ENCODE measurements around the gene PTGDR. TPM values are rescaled to one million over a fixed set of nuclear protein-coding genes. Genes with fewer than 3 reads are reported as not detected.

Gene PTGDR
- total and polyA plus RNA-seq, 9 of the 15 experiments (the other 6 are each of a cell fraction or from before 2014, with no cell fraction given) = not detected

- H3K27ac ChIP-seq (ENCODE audit: extremely low read depth, low read depth, low read length) = no peak overlapping the region
- no peak overlapping the region for H3K4me2 ChIP-seq (ENCODE audit: insufficient read depth, low read length)
- no peaks in the 10 kb centered on the region for H3K79me2 ChIP-seq (ENCODE audit: control insufficient read depth, insufficient read depth, low read length)
- ATAC-seq = no peak
- FAIRE-seq = no peak
- H3K9me1 ChIP-seq (ENCODE audit: control insufficient read depth, insufficient read depth, low read length) = no peaks in the 10 kb centered on the region
- in situ Hi-C loops (cut with MboI) = no loop called here
- CTCF ChIA-PET (ENCODE audit: low intra/inter-chr PET ratio) = no interaction called here
- no peak overlapping the region for H3K4me3 ChIP-seq
- no peaks in the 10 kb centered on the region for H3K36me3 ChIP-seq (ENCODE audit: control insufficient read depth, insufficient read depth, low read length)
- no peaks in the 10 kb centered on the region for H3K9me3 ChIP-seq (replicated peaks; ENCODE audit: control insufficient read depth, insufficient read depth, low read depth, low read length)
- intact Hi-C loops (cut with micrococcal nuclease) = no loop called here
- H4K20me1 ChIP-seq (replicated peaks; ENCODE audit: control insufficient read depth, insufficient read depth, low read length) = no peaks in the 10 kb centered on the region
- H3K27me3 ChIP-seq (ENCODE audit: control insufficient read depth in 2 of 2, insufficient read depth in 2 of 2, low read length in 2 of 2) = peaks cover 0 to 16% of the 10 kb centered on the region in 2 experiments; a peak in 2 of 5 replicates
- H3K9ac ChIP-seq (ENCODE audit: insufficient read depth in 1 of 2, low read depth in 2 of 2, low read length in 2 of 2) = no peak overlapping the region
- BruUV-seq (replicated peaks) = no TSS peak
- TF ChIP-seq KDM2B (CRISPR knock-in tag; IDR thresholded peaks at IDR 0.05) (no peak), GATAD2B (IDR thresholded peaks at IDR 0.05; ENCODE audit: borderline replicate concordance) (no peak), SMARCB1 (IDR thresholded peaks at IDR 0.05; ENCODE audit: insufficient read length, low read depth) (no peak), MYC (IDR thresholded peaks at IDR 0.05; ENCODE audit: low read depth, low read length) (no peak), MYC (CRISPR knock-in tag; IDR thresholded peaks at IDR 0.05; ENCODE audit: borderline replicate concordance, low read depth) (no peak), CBFA2T3 (IDR thresholded peaks at IDR 0.05) (no peak), PHB (CRISPR knock-in tag; IDR thresholded peaks at IDR 0.05) (no peak), STAT5A (IDR thresholded peaks at IDR 0.05; ENCODE audit: borderline replicate concordance, low read length) (no peak), MBD2 (IDR thresholded peaks at IDR 0.05; ENCODE audit: borderline replicate concordance, low read depth) (no peak), TCFL5 (CRISPR knock-in tag; conservative IDR thresholded peaks at IDR 0.05) (no peak), PCBP1 (IDR thresholded peaks at IDR 0.05; ENCODE audit: low read depth, low read length, poor library complexity, severe bottlenecking) (no peak)
- H3K4me1 ChIP-seq (replicated peaks in 1 of 2; ENCODE audit: control insufficient read depth in 2 of 2, insufficient read depth in 2 of 2, low read length in 2 of 2) = no peaks in the 10 kb centered on the region
- H2AFZ ChIP-seq (ENCODE audit: low read depth, low read length) = no peak overlapping the region
- POLR2A ChIA-PET = no interaction called here
- DNase-seq (ENCODE audit: extremely low read depth in 1 of 4, low spot score in 3 of 4) = no peak
- under 1% methylated on average over 17 of the region's 17 CpGs for WGBS (ENCODE audit: insufficient coverage, low coverage, missing lambda C conversion rate)
Measured at GRCh38 chr14:52269100-52269499, 1.6 kb downstream of the PTGDR start.
